NOMO-1 treated with dmso at 0.1 percent for 144 hours (cell line): Measurements from ENCODE around the gene UQCC2.

Experiments used
- DNase-seq: peaks from one replicate; lab custom pipeline; 2025; ENCODE audit not compliant: unreplicated experiment; lab: John Stamatoyannopoulos, UW

UQCC2 gene

DNA sequence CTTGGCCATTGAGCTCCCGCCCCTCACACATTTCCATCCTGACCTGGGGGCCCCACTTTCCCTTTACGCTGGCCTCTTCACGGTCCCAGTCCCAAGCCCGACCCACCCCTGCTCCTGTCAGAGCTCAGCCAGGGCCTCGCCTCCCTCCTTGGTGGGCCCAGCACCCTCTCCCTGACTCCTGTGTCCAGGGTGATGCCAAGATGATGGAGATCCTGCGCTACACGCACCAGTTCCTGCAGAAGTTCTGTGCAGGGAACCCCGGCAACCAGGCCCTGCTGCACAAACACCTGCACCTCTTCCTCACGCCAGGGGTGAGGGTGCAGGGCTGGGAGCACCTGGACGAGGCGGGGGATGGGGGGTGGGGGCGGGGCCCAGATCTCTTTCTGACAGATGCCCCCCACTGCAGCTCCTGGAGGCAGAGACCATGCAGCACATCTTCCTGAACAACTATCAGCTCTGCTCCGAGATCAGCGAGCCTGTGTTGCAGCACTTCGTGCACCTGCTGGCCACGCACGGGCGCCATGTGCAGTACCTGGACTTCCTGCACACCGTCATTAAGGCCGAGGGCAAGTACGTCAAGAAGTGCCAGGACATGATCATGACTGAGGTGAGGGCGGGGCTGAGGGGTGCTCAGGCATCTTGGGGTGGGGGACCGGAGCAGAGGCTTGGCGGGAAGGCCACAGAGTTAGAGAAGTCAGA is 33.1 kb downstream of the UQCC2 start:
- no peak for DNase-seq

DNA sequence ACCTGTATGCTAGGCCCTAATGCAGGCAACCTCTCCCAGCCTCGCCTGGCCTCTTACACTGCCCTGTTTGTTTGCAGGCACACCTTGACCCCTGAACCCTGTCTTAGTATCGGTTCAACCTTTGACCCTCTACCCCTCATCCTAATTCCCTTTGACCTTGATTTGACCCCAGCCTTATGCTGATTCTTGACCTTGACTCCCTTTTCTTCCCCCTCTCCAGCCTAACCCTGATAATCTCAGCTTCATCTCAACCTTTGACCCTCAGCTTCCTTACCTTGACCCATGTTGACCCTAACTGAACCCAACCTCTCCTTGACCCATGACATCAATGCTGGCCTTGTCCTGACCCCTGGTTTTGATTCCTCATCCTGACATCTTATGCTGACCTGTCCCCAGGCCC is 33.8 kb downstream of the UQCC2 start:
- DNase-seq = no peak

DNA sequence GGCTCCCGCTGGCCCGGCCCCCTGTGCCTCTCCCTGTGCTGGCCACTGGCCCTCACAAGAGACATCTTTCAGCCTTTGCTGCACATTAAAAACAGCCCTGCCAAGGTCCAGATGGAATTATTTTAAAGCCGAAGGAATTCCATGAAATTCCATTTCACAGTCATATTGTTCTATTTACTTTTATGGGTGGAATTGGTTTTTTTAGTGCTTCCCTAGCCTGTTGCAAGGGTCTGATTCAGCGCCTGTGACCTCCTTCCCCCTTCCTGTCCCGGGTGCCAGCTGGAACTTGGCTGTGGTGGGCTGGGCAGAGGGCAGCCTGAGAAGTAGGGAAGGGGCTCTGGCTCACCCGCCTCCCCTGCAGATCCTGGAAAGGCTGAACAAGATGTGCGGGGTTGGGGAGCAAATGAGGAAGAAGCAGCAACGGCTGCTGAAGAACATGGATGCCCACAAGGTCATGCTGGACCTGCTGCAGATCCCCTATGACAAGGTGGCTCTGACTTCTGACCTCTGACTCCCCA is 34.3 kb downstream of the UQCC2 start:
- no peak for DNase-seq

DNA sequence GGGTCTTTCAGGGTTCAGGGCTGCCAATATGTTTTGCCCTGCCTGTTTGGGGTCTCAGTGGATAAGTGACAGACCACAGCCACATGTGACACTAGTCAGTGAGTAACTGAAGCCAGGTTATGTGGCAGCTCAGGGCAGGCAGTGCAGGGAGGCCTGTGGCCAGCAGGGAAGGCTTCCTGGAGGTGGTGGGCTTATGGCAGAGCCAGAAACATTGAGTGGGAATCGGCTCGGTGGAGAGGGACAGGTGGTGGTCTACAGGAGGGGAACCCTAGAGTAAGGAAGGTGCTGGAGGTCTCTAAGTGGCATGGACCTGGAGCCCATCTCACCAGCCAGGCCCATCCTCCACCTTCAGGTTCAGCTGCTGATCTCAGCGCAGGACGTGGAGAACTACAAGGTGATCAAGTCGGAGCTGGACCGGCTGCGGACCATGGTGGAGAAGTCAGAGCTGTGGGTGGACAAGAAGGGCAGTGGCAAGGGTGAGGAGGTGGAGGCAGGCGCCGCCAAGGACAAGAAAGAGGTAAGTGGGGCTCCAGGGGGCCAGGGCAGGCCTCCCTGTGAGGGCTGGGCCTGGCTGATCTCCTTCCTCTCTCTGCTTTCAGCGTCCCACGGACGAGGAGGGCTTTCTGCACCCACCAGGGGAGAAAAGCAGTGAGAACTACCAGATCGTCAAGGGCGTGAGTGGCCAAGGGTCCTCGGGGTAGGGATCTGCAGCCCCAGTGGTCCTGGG is 34.9 kb downstream of the UQCC2 start:
- no peak for DNase-seq

DNA sequence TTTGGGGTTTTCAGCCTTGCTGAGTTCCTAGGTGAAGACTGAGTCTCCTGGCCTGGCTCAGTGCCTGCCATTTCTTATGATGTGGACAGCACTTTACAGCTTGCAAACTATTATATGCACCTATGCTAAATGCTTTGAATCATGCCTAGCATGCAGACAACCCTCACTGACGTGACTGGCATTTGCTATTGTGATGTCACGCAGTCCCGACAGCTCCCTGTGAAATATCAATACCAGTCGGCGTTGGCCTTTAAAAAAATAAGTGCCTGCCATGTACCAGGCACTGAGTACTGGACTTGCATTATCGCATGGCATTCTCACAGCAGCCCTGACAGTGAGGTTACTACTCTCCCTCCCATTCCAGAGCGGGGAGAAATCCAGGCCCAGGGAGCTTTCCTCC is 35.5 kb downstream of the UQCC2 start:
- DNase-seq = no peak

DNA sequence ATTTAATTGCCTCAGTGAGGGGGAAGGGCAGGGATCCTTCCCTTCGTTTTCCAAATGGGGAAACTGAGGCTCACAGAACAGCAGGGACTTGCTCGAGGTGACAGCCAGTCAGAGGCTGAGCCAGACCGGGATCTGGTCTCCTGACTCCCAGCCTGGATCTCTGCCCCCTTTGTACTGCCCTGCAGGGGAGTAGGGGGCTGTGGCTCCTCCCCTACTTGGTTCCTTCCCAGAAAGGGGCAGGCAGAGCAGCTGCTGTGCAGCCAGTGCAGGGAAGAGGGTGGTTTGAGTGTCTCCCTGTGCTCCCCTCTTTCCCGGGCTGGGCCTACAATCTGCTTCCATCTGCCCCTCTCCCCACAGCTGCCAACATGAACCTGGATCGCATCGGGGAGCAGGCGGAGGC is 37.6 kb downstream of the UQCC2 start:
- DNase-seq = no peak

DNA sequence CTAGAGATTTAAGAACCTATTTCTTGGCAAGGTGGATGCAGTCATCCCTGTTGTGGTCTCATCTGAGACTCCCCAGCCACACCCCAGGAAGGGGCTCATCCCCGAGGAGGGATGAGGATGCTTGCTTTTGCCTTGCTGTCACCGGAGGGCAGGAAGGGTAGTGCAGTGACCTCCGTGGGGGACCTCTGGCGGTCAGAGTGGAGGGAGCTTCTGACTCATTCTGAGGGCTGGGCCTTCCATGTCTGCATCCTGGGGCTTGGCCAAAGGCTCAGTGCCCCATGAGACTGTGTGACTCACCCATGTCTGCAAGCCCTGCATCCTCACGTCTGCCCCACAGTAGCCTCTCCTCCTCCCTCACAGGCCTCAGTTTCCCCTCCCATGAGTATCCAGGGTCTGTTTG is 38.7 kb downstream of the UQCC2 start:
- DNase-seq = no peak

DNA sequence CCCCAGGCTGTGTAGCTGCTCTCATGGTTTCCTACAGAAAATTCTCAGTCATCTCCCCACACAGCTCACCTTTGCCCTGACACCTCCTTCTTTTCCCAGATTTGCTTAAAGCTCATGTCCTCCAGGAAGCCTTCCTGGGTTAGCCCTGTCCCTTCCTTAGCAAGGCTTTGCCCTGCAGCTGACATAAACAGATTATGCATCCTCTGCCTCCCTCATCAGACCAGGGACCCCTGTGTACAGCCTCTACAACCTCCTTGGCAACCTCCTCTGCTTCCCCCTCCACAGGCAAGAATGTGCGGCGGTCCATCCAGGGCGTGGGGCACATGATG is 39.8 kb downstream of the UQCC2 start:
- no peak for DNase-seq

DNA sequence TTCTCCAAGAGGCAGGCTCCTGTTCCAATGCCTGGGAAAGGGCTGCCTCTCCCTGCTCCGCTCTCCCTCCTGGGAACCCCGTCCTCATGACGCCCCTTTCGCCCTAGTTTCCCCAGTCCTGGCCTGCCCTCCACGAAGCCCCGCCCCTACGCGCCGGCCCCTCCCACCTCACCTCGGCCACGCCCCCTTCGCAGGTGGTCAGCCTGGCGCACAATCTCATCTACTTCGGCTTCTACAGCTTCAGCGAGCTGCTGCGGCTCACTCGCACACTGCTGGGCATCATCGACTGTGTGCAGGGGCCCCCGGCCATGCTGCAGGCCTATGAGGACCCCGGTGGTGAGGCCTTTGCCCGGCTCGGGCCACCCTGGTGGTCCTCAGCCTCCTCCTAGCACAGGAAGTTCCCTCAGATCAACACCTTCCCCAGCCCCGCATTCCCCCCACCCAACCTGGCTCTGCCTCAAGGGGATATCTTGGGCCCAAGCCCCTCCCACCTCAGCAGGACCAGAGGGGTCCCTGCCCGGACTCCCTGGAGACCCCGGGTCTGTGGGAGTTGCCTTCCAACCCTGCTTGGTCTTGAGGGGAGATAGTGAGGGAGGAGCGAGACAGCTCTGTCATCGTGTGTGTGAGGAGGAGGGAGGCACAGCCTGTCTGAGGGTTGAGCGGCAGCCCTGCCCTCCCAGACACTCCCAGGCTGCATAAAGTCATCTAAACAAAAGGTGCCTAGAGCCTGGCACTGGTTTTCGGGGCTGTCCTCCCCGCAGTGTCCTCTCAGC is 40.3 kb downstream of the UQCC2 start:
- no peak for DNase-seq

DNA sequence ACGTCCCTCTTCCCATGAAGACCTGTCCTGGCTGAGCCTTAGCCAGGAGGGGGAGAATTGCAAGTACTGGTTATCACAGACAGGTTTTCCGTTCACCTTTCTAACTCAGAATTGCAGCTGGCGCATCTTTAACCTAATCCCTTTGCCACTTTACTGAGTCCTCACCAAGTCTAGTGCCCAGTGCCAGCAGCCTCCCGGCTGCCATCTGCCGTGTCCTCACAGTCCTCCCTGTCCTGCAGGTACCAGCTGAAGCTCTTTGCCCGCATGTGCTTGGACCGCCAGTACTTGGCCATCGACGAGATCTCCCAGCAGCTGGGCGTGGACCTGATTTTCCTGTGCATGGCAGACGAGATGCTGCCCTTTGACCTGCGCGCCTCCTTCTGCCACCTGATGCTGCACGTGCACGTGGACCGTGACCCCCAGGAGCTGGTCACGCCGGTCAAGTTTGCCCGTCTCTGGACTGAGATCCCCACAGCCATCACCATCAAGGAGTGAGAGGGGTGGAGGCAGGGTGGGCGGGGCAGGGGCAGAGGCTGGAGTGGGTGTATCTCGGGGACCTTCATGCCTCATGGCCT is 41.3 kb downstream of the UQCC2 start:
- no peak for DNase-seq

DNA sequence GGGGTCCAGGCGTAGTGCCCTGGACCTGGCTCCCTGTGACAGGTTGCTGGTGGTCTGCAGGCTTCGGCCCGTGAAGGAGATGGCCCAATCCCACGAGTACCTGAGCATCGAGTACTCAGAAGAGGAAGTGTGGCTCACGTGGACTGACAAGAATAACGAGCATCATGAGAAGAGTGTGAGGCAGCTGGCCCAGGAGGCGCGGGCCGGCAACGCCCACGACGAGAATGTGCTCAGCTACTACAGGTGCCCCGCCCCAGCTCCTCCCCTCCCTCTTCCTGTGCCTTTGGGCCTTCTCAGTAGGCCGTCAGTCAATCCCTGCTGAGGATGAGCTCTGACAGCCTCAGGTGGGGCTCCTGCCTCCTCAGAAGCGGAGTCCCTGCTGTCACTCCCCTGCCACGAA is 42.6 kb downstream of the UQCC2 start:
- no peak for DNase-seq

DNA sequence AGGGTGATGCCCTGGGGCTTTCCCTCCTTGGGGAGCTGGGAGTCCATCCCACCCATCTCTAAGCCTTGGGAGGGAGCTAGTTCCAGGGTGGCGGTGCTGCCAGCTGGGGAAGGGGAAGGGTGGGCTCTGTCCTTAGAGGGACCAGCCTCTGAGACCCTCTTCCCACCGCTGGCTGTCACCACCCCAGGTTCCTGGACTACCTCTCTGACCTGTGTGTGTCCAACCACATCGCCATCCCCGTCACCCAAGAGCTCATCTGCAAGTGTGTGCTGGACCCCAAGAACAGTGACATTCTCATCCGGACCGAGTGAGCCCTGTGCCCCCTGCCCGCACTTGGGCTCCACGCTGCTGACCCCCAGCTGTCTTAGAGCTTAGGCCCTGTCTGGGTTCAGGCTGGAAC is 43.2 kb downstream of the UQCC2 start:
- DNase-seq = no peak

DNA sequence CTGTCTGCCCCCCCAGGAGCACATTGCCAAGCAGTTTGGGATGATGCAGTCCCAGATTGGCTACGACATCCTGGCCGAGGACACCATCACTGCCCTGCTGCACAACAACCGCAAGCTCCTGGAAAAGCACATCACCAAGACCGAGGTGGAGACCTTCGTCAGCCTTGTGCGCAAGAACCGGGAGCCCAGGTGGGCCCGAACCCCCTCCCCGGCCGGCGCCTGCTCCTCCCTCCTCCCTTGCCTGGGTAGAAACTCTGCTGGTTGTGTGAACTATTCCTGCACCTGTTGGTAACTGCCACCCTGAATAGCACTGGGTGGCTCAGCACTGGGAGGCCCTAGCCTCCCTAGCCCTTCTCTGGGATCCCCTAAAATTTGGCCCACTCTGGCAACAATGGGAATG is 43.7 kb downstream of the UQCC2 start:
- DNase-seq = no peak

DNA sequence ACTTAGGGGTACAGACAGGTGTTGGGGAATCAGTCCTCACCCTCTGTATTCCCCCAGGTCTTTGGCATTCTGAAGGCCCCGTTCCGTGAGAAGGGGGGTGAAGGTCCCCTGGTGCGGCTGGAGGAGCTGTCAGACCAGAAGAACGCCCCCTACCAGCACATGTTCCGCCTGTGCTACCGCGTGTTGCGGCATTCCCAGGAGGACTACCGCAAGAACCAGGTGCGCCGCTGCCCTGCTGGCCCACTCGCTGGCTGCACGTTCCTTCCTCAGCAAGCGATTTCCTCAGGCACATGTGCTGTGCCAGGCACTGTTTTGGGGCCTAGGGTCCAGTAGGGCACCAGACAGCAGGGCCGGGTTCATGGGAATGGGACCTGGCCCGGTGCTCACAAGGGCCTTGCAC is 44.4 kb downstream of the UQCC2 start:
- DNase-seq = no peak

DNA sequence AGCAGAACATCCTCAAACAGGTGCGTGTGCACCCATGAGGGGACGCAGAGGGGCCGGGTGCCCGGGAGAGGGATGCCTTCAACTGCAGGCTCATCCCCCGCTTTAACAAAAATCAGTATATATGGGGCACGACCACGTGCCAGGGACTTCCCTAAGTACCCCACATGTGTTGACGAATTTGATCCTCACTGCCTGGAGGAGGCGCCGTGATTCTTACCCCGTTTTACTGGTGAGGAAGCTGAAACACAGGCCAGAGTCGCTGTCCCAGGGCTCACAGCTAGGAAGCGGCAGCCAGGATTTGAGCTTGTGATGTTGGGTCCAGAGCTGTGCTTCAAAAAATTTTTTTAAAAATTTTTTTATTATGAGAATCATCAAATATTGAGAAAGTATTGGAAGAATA is 45.5 kb downstream of the UQCC2 start:
- no peak for DNase-seq

DNA sequence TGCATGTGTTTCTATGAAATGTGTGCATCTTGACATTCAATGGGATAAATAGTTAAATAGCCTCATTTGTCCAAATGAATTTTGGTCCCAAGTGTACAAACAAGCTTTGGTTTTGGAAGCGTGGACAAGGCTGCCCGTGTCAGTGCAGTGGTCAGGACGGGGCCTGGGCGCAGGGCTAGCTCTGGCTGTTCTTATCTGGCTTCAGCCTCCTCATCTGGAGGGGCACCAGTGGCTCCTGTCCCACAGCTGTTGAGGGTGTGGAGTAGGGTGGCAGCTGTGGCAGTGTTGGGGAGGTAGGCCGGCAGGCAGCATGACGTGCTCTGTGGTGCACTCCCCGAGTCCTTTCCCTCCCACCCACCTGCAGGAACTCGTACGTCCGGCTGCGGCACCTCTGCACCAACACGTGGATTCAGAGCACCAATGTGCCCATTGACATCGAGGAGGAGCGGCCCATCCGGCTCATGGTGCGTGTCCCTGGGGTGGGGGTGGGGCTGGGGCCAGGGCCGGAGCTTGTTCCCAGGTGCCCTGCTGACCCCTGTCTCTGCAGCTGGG is 46.9 kb downstream of the UQCC2 start:
- DNase-seq = no peak

DNA sequence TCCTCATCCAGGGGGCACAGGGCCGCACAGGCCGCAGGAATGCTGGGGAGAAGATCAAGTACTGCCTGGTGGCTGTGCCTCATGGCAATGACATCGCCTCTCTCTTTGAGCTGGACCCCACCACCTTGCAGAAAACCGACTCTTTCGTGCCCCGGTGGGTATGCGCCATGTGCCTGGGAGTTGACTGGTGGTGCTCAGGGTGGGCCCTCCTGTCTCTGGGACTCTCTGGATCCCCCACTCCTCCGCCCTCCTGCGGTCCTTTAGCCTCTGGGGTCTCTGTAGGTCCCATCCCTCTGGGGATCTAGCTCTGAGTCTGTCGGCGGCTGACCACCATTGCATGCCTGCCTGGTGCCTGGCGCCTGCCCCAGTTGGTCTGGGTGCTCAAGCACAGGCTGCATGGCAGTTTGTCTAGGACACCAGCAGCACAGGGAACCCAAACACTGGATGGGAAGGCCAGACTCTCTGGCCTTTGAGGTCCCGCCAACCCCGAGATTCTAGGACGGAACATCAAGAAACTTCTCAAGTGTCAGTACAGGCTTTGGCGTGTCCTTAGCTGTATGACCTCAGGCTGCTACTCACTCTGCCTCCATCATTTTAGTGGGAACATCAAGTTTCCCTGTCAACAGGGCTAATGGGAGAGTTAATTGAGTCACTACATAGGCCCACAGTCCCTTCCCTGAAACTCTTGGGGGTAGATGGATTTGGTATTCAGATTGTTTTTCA is 47.6 kb downstream of the UQCC2 start:
- no peak for DNase-seq

DNA sequence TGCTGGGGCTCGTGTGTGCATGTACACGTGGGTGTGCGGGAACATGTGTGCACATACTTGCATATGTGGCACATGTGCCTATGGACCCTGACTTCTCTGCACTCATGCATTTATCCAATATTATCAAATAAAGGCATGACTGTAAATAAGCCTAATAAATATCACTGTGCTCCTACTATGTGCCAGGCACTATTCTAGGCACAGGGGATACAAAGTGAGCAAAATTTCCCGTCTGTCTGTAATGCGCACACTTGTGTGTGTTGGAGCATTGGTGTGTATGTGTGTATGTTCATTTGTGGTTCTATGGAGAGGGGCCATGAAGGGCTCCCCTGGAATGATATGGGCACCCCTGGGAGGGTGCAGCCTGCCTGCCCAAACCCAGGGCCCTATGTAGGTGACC is 48.5 kb downstream of the UQCC2 start:
- DNase-seq = no peak

DNA sequence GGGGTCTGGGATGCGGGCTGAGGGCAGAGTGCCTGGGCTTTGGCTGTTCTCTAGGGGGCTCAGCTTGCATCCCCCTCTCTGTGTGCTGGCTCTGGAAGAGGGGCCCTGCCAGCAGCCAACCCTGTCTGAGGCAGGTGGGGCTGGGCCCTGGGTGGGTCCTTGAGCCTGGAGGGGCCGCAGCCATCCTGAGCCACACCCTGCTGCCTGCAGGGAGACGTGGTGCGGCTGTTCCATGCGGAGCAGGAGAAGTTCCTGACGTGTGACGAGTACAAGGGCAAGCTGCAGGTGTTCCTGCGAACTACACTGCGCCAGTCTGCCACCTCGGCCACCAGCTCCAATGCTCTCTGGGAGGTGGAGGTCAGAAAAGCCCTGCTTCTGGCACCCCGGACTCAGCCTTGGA is 49.2 kb downstream of the UQCC2 start:
- DNase-seq = no peak

DNA sequence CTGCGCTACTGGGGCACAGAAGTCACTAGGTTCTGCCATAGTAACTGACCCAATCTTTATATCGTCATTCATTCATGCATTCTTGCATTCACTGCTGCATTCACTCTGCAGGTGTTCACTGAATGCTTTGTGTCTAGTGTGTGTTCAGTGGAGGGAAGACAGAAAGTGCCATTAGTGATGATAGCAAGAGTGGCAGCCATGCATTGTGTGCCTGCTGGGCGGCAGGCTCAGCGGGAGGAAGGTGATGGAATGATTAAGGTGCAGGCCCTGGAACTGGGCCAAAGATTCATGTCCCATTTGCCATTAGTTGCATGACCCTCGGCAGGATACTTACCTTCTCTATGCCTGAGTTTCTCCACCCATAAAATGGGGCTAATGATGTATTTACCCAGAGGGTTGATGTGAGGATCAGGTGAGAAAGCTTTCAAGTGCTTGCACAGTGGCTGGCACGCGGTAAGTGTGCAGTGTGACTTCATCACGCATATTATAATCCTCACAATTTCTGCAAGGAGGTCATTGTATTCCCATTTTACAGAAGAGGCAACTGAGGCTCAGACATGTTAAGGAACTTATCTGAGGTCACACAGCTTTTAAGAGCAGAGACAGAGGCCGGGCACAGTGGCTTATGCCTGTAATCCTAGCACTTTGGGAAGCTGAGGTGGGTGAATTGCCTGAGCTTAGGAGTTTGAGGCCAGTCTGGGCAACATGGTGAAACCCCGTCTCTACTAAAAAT is 50.2 kb downstream of the UQCC2 start:
- DNase-seq = no peak
